Head of caudate nucleus (tissue), 42 donors: Measurements from ENCODE around the gene ADCY4.

ENCODE experiments used
- DNase-seq, 42 donors: peaks; one replicate each; pipeline versions ENCODE4 v3.0.0 to v3.0.0-alpha.2; 2020 to 2021; ENCODE audit warnings: mixed read lengths in 7 of 42
- intact Hi-C: fragments of 100-400 bp; cut with DNase I; formaldehyde crosslinking; loops from one replicate; pipeline ENCODE4 v1.15.0; 2022

ADCY4 gene

DNA sequence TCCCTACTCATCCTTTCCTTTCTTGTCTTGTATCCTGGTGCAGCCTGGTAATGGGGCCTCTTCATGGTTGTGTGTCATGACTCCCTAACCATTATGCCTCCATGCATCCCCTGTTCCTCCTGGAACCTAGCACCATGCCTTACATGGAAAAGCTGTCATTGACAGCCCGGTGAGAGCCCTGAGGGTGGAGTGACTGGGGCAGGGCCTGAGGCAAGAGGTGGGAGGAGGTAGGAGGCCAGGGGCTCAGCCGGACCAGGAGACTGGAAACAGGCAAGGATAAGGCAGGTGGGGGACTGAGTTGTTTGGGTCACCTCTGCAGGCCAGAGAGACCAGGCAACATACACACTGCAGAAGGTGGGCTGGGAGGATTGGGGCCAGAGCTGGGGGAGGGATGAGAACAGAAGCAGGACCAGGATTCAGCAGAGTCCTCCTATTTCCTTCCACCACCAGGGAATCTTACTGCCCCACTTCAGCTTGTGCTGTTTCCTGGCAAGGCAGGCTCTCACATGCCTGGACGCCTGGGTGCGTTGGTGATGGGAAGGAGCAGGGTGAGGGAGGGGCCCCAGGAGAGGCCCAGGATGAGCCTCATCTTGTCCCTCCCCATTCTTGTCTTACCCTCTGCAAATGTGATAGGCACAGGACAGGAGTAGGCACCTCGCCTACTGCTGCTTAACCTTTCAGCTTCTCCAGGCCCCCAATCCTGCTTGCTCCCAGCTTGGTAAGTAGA lies 25.2 kb downstream of the ADCY4 start, which contains the start of gene LTB4R2:
LTB4R2 (plus strand) TSS at position 603 of the 727 bp plus-strand sequence. CDS start 525 bp downstream, outside the sequence.
- no peak for DNase-seq
- intact Hi-C loops, result no loop called here

GRCh38 chr14:24308342-24309124 lies 26.3 kb downstream of the ADCY4 start:
- no peak for DNase-seq

DNA sequence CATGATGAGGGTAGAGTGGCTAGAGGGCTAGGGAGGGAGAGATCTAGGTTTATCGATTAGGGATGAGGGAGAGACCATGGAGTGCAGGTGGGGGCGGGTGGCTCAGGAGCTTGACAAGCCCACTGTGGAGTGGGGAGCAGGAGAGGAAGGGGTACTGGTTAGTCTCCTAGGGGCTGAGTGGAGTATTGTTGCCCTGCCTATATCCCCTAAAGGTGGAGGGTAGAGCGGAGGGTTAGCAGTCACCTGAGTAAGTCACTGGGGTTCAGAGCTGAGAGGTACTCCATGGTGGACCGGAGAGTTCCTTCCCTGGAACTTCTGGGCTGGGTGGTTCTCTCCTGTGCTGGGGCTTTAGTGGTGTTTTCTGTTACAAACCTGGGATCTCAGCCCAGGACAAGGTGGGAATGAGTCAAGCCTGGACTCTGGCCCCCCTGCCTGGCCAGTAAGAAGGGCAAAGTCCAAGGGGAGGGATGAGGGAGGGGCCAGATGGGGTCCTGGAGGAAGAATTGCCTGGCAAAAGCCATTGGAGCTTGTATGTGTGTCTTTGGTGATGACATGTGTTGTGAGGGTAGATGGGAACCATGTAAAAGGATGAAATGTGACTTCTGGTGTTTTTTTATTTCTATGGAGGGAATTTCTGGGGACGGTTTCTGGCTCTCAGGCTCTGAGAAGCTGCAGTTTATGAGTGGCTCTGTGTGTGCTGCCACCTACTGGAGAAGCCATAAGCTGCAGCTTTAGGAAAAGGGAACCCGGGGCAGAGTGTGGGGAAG lies 27.1 kb downstream of the ADCY4 start, which contains the start of gene CIDEB:
CIDEB (minus strand) TSS at position 403 of the 767 bp plus-strand sequence; CDS start at position 284, 119 bp downstream.
- intact Hi-C loops, result no loop called here
- DNase-seq, result peak in 37 of 42 donors; percentile 18 to 86 (median 68)

More at GRCh38 chr14:24308342-24309124, 26.3 kb downstream of the ADCY4 start:
- intact Hi-C loops, result no loop called here

- DNase-seq, result no peak
- intact Hi-C loops, result no loop called here
These were observed 27.7 kb downstream of the ADCY4 start for GRCh38 chr14:24307156-24307574.

DNA sequence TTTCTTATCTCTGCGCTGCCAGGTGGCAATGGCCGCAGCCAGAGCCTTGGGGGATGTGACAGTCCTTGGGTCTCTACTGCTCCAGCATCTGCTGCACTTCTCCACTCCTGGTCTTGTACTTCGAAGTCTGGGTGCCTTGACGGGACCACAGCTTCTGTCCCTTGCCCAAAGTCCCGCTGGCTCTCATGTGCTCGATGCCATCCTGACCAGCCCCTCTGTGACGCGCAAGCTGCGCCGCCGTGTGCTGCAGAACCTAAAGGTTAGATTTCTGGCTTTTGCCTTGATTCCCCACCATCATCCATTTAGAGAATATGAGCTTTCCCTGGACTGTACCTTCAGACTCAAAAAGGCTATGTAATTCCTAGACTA lies 30.9 kb downstream of the ADCY4 start:
- intact Hi-C loops, result no loop called here
- DNase-seq, result no peak

DNA sequence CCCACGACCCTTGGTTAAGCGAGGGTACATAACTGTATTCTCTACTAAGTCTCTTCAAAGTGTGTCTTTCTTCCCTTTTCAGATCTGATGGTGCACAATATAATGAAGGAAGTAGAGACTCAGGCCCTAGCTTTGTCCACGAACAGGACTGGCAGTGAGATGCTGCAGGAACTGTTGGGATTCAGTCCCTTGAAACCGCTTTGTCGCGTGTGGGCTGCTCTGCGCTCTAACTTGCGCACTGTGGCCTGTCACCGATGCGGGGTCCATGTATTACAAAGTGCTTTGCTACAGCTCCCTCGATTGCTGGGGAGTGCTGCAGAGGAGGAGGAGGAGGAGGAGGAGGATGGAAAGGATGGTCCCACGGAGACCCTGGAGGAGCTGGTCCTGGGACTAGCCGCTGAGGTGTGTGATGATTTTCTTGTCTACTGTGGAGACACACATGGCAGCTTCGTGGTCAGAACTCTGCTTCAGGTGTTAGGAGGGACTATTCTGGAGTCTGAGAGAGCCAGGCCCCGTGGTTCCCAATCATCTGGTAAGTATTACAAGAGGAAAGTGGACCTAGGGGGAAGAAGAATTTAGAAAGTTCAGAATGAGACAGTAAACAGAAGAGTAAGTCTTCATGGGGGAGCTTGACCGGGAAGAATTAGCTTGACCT lies 34.4 kb downstream of the ADCY4 start:
- no peak for DNase-seq
- intact Hi-C loops, result no loop called here

DNA sequence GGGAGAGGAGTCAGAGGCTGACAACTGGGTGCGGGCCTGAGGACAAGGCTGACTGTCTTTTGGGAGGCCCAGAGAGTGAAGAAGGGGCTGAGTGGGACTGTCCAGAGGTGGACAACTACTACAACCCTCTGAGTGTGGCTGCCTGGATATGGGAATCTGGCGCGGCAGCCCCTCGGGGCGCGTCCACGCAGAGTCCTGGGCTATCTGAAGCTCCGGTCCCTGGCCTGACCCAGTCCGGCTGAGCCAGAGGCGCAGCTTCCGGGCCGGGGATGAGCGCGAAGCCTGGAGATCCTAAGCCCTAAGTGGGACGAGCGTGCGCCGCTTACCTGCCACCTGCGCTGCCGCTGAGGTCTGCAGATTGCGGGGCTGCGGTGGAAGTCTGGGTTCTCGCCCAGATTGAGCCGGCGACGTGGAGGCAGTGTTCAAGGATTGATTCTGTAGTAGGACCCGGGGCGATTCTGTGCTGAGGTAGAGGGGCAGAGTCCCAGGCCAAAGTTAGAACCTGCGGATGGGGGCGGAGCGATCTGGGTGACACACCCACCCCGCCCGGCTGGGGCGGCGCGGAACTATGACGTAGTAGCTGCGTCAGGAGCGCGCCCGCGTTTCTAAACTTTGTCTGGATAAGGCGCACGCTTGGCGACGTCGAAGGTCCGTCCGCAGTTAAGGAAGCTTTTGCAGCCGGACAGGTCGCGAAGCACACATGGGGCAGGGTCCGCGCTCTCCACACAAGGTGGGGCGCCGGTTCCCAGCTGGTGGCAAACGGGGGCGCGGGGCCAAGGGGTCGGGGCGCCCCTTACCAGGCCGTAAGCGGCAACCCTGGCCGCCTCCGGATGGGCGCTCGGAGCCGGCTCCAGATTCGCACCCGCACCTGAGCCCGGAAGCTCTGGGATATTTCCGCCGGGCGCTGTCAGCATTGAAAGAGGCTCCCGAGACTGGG lies 35.3 kb downstream of the ADCY4 start, which contains the start of the genes DHRS1 and NOP9:
DHRS1 (minus strand) TSS at position 526 of the 937 bp plus-strand sequence. CDS start 674 bp downstream, outside the sequence.
NOP9 (plus strand) TSS at position 596 of the 937 bp plus-strand sequence; CDS start at position 701, 105 bp downstream.
- intact Hi-C loops, result loop anchor here (5.0 kb wide), 1 partner anchor 57 kb away; the partner anchor contains the start of gene TINF2

DNA sequence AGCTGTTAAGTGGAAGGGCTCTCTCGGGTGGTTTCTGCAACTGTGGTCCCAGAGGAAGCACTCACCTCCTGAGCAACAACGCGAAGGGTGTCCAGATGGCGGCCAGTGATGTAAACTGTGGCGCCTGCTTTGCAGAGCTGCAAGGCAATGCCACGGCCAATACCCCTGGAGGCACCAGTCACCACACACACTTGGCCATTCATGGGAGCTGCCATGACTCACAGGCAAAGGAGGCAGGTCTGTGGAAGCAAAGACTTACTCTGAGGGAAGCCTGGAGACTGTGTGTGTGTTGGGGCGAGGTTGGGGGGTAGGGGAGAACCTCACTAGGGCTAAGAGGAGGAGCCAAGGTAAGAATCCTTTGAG lies 36.0 kb downstream of the ADCY4 start:
- intact Hi-C loops, result loop anchor here (5.0 kb wide), 1 partner anchor 57 kb away; the partner anchor contains the start of gene TINF2
- DNase-seq, result peak in 1 of 42 donors; percentile 57

More for the DNA sequence above, 35.3 kb downstream of the ADCY4 start, which contains the start of the genes DHRS1 and NOP9:
- peak; percentile 85 to 97 (median 94) for DNase-seq

GRCh38 chr14:24297190-24297964 lies 37.5 kb downstream of the ADCY4 start:
- DNase-seq, result no peak
- intact Hi-C loops, result loop anchor here (5.0 kb wide), 1 partner anchor 55 kb away; the partner anchor contains the start of gene TINF2

GRCh38 chr14:24296341-24297157 lies 38.3 kb downstream of the ADCY4 start:
- peak; percentile 46 to 86 (median 69) for DNase-seq
- intact Hi-C loops, result loop anchor here (5.0 kb wide), 1 partner anchor 54 kb away; the partner anchor contains the start of gene TINF2

- no peak for DNase-seq
- intact Hi-C loops, result no loop called here
These were observed 41.3 kb downstream of the ADCY4 start for GRCh38 chr14:24293525-24293924.

- no peak for DNase-seq
- intact Hi-C loops, result no loop called here
These were observed 42.6 kb downstream of the ADCY4 start for GRCh38 chr14:24292118-24292807.

DNA sequence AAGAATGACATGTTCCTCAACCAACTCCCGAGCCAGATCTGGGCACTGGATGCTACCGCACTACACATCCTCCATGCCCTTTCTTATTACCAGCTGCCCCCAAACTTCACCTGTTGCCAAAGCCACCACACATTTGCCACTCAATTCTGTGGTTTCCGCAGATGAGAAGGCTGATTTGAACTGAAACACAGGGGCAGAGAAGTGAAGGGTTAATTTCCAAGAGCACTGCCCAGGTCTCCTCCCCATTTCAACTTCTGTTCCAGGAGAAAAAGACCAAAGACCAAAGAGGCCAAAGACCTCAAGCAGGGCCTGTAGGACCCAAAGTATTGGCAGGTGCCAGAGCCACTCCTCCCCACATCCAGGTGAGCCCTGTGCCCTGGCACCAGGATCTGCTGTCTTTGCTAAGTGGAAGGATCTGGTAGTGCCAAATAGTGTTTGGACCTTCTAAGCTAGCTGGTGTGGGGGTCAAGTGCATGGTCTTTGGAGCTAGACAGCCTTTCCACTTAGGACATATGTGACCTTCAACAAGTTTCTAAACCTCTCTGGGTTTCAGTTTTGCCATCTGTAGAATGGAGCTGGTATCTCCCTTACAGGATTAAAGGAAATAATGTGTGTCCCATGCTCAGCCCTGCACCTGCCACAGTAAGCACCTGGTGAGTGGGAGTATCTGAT lies 43.3 kb downstream of the ADCY4 start:
- DNase-seq, result no peak
- intact Hi-C loops, result no loop called here

DNA sequence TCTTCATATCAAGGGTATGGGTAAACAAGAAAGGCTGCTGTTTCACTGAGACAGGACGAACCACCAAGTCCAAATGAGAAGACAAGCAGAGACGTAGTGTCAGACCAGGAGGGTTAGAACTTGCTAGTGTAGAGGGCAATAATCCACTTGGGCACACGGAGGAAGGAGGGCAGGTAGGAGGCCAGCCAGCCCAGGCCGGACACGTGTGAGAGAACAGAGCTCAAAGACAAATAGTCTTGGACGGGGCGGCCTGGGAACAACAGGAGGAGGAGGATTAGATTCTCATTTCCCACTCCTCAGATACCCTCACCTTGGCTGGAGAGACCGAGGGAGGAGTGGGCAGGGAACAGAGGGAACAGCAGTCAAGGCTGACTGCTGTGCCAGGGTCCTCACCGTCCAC lies 44.1 kb downstream of the ADCY4 start:
- no peak for DNase-seq
- intact Hi-C loops, result no loop called here
